ENCODE results near the gene CPAMD8. TPM values are rescaled to one million over a fixed set of nuclear protein-coding genes. Genes with fewer than 3 reads are reported as not detected.

Gene CPAMD8
- total and polyA plus RNA-seq, 2 experiments from 2014 or later = 7.9 to 17.6 TPM

DNA sequence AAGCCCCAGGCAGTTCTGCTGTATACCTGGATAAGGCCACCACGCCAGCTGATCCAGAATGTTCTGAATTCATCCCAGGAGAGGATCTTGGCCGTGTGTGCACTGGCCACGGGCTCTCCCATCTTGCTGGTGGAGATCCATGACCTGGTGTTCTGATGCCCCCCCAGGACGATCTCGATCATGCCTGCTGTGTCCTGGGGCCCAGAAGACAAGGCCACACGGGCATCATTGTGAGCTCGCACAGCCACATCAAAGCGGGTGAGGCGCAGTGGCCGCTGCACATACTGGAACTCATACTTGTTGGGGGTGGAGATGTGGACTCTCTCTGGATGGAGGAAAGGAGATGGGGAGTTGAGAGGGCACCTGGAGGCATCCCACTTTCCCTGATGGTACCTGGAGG lies 97.7 kb downstream of the CPAMD8 start:
- WGBS (ENCODE audit: low lambda C conversion rate, missing lambda C conversion rate) = 98% methylated on average over 10 of the region's 10 CpGs
- TF ChIP-seq EZH2phosphoT487 (IDR thresholded peaks at IDR 0.05; ENCODE audit: low read depth, severe bottlenecking, unreplicated experiment) (no peak), EZH2 (IDR thresholded peaks at IDR 0.05; ENCODE audit: borderline replicate concordance) (no peak)
- TF ChIP-seq, protein P1, sequence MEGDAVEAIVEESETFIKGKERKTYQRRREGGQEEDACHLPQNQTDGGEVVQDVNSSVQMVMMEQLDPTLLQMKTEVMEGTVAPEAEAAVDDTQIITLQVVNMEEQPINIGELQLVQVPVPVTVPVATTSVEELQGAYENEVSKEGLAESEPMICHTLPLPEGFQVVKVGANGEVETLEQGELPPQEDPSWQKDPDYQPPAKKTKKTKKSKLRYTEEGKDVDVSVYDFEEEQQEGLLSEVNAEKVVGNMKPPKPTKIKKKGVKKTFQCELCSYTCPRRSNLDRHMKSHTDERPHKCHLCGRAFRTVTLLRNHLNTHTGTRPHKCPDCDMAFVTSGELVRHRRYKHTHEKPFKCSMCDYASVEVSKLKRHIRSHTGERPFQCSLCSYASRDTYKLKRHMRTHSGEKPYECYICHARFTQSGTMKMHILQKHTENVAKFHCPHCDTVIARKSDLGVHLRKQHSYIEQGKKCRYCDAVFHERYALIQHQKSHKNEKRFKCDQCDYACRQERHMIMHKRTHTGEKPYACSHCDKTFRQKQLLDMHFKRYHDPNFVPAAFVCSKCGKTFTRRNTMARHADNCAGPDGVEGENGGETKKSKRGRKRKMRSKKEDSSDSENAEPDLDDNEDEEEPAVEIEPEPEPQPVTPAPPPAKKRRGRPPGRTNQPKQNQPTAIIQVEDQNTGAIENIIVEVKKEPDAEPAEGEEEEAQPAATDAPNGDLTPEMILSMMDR (IDR thresholded peaks at IDR 0.05; ENCODE audit: poor library complexity) = no peak
- Histone ChIP-seq H3K9me2 (replicated peaks; ENCODE audit: insufficient read depth) (no peaks in the 10 kb centered on the region), H3K79me2 (no peaks in the 10 kb centered on the region), H3K4me2 (no peak overlapping the region), H3K27me3 (no peaks in the 10 kb centered on the region), H2AFZ (no peak overlapping the region), H3K4me1 (ENCODE audit: insufficient read depth) (no peaks in the 10 kb centered on the region), H3K9me3 (ENCODE audit: low read depth) (no peaks in the 10 kb centered on the region), H3K27ac (no peak overlapping the region), H4K20me1 (ENCODE audit: insufficient read depth, poor library complexity, severe bottlenecking) (no peaks in the 10 kb centered on the region), H3K4me3 (no peak overlapping the region), H3K36me3 (replicated peaks; ENCODE audit: insufficient read depth, low read depth) (no peaks in the 10 kb centered on the region)
- no peak for DNase-seq (ENCODE audit: low spot score)

DNA sequence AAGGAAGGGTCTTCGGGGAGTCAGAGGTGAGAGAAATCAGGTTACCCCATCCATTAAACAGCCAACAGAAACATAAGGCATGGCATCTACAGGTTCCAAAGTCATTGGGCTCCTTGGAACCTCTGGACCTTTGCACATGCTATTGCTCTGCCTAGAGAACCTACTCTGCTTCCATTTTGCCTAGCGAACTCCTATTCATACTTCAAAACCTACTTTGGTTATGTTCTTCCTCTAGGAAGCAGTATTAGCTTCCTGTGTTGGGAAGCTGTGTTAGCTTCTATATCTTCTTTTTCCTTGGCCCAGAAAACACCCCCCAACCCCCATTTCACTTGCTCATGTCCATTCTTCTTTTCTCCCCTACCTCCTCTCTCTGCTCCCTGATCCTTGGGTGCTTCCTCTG lies 98.3 kb downstream of the CPAMD8 start:
- H3K4me1 ChIP-seq (ENCODE audit: insufficient read depth) = no peaks in the 10 kb centered on the region
- H3K9me3 ChIP-seq (ENCODE audit: low read depth) = no peaks in the 10 kb centered on the region
- no peak overlapping the region for H3K4me3 ChIP-seq
- no peak for DNase-seq (ENCODE audit: low spot score)
- H4K20me1 ChIP-seq (ENCODE audit: insufficient read depth, poor library complexity, severe bottlenecking) = no peaks in the 10 kb centered on the region
- 100% methylated on average over 2 of the region's 2 CpGs for WGBS (ENCODE audit: low lambda C conversion rate, missing lambda C conversion rate)
- no peak overlapping the region for H2AFZ ChIP-seq
- no peaks in the 10 kb centered on the region for H3K36me3 ChIP-seq (replicated peaks; ENCODE audit: insufficient read depth, low read depth)
- no peak for TF ChIP-seq EZH2phosphoT487 (IDR thresholded peaks at IDR 0.05; ENCODE audit: low read depth, severe bottlenecking, unreplicated experiment)
- TF ChIP-seq, protein P1 (IDR thresholded peaks at IDR 0.05; ENCODE audit: poor library complexity) = no peak
- no peak for TF ChIP-seq EZH2 (IDR thresholded peaks at IDR 0.05; ENCODE audit: borderline replicate concordance)
- no peaks in the 10 kb centered on the region for H3K27me3 ChIP-seq
- no peaks in the 10 kb centered on the region for H3K79me2 ChIP-seq
- no peak overlapping the region for H3K27ac ChIP-seq
- H3K4me2 ChIP-seq = no peak overlapping the region
- H3K9me2 ChIP-seq (replicated peaks; ENCODE audit: insufficient read depth) = no peaks in the 10 kb centered on the region

DNA sequence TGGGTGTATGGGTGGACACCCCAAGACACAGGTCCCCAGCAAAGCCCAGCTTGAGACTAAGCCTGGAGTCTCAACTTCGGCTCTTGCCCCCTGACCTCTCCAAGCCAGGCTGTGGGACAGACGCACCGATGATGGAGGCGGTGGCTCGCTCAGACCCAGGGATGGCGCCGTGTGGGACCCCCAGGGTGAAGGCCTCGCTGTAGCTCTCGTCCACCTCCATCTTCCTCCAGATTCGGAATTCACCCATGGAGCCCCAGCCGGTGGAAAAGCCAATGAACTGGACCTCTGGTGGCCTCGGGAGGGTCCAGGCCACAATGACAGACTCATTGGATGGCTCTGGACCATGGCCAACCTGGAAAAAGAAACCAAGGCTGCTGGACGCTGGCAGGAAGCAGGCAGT lies 98.7 kb downstream of the CPAMD8 start:
- no peak overlapping the region for H3K4me2 ChIP-seq
- H3K27me3 ChIP-seq = no peaks in the 10 kb centered on the region
- no peaks in the 10 kb centered on the region for H3K9me2 ChIP-seq (replicated peaks; ENCODE audit: insufficient read depth)
- WGBS (ENCODE audit: low lambda C conversion rate, missing lambda C conversion rate) = 93% methylated on average over 13 of the region's 13 CpGs
- H3K27ac ChIP-seq = no peak overlapping the region
- H3K9me3 ChIP-seq (ENCODE audit: low read depth) = no peaks in the 10 kb centered on the region
- H3K36me3 ChIP-seq (replicated peaks; ENCODE audit: insufficient read depth, low read depth) = no peaks in the 10 kb centered on the region
- H2AFZ ChIP-seq = no peak overlapping the region
- no peak overlapping the region for H3K4me3 ChIP-seq
- DNase-seq (ENCODE audit: low spot score) = no peak
- TF ChIP-seq EZH2phosphoT487 (IDR thresholded peaks at IDR 0.05; ENCODE audit: low read depth, severe bottlenecking, unreplicated experiment) = no peak
- no peak for TF ChIP-seq EZH2 (IDR thresholded peaks at IDR 0.05; ENCODE audit: borderline replicate concordance)
- TF ChIP-seq, protein P1 (IDR thresholded peaks at IDR 0.05; ENCODE audit: poor library complexity) = no peak
- H3K4me1 ChIP-seq (ENCODE audit: insufficient read depth) = no peaks in the 10 kb centered on the region
- H4K20me1 ChIP-seq (ENCODE audit: insufficient read depth, poor library complexity, severe bottlenecking) = no peaks in the 10 kb centered on the region
- H3K79me2 ChIP-seq = no peaks in the 10 kb centered on the region

DNA sequence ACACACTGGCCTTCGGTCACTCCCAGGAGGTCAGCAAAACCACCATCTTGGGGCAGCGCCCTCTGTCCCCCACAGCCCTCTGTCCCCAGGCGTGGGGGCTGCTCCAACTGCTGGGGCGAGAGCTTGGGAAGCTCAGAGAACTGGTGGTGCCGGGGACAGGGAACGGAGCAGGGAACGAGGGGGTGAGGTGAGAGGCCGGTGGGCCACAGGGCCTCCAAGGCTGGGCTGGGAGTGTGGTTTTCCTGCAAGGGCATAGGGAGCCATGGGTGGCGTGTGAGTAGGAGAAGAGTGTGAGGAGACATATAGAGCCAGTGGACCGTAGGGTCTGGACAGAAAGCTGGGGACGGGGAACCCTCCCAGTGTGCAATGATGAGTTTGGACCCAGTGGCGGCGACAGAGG lies 103.7 kb downstream of the CPAMD8 start:
- no peaks in the 10 kb centered on the region for H3K9me2 ChIP-seq (replicated peaks; ENCODE audit: insufficient read depth)
- TF ChIP-seq EZH2phosphoT487 (IDR thresholded peaks at IDR 0.05; ENCODE audit: low read depth, severe bottlenecking, unreplicated experiment) = no peak
- TF ChIP-seq, protein P1 (IDR thresholded peaks at IDR 0.05; ENCODE audit: poor library complexity) = no peak
- TF ChIP-seq EZH2 (IDR thresholded peaks at IDR 0.05; ENCODE audit: borderline replicate concordance) = no peak
- WGBS (ENCODE audit: low lambda C conversion rate, missing lambda C conversion rate) = 97% methylated on average over 13 of the region's 13 CpGs

More for the DNA sequence above, 103.7 kb downstream of the CPAMD8 start:
- Histone ChIP-seq H3K36me3 (replicated peaks; ENCODE audit: insufficient read depth, low read depth) (no peaks in the 10 kb centered on the region), H3K79me2 (no peaks in the 10 kb centered on the region), H3K27me3 (no peaks in the 10 kb centered on the region), H3K9me3 (ENCODE audit: low read depth) (no peaks in the 10 kb centered on the region), H3K4me3 (no peak overlapping the region), H2AFZ (no peak overlapping the region), H3K4me2 (no peak overlapping the region), H3K27ac (no peak overlapping the region), H3K4me1 (ENCODE audit: insufficient read depth) (no peaks in the 10 kb centered on the region), H4K20me1 (ENCODE audit: insufficient read depth, poor library complexity, severe bottlenecking) (no peaks in the 10 kb centered on the region)
- DNase-seq (ENCODE audit: low spot score) = no peak
